DMS 273 (cell line): ENCODE results near the gene CCDC9B.
A peak's percentile ranks its signal among the peaks of the same experiment; 100 is the strongest.

ENCODE experiments used
- DNase-seq: peaks from one replicate; lab custom pipeline; 2025; ENCODE audit not compliant: unreplicated experiment; lab: John Stamatoyannopoulos, UW

The CCDC9B gene

DNA sequence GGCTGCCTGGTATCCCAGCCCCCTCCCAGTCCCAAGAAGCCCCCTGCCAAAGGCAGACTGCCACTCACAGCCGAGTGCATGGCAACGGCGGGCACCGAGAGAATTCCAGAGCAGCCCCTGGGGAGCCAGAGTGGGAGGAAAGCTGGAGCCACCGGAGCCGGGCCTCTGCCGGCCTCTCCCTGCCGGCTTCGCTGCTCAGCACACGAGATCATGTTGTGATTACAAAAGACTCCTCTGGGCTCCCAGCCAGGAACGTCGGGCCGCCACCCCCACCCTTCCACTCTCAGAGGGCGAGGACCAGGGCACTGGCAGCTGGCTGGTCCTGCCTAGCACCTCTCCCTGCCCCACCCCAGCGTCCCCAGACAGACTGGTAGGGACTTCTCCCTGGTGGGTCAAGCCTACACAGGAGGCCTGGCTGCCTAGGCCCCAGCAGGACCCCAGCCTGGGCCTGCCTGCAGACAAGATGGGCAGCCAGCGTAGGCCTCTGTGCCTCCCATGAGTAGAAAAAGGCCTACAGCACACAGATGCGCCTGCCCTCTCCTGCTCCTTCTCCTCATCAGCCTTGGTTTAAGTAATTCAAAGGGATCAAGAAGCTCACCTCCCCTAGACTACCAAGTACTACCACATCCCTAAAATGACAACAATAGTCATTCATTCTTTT, at the start of gene CCDC9B:
Gene CCDC9B (minus strand): TSS at position 200 of the 661 bp plus-strand sequence. CDS start 120 bp downstream, at position 80.
- DNase-seq = peak; percentile 89

DNA sequence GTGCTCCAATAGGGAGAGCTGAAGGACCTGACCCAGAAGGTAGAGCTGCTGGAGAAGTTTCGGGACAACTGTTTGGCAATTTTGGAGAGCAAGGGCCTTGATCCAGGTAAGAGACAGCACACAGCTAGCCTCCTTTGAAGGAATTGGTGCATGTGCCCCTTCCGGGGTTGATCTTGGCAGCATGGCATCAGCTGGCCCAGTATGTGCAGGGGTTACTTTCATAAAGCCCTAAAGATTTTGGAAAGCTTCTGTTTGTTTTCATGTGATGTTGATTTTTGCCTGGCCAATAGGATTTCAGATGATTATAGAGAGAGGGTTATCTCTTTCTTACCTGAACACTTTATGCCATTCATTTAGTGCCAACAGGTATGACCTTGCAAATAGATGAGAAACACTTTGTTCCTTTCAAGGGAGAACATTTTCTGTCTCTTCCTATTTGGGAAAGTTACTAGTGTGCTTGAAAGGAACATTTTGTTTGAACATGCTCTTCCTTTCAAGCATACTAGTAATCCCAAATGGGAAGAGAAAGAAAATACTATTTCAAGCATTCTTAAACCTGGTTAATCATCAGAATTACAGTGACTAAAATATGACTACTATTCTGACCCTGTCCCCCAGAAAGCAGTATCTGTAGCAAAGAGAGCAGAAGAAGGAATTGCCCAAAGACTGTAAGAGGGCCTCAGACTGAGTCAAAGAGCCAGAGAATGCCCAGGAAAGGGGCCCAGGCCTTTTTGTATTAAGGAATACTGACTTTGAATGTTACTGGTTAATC, 49.3 kb upstream of the CCDC9B start:
- DNase-seq = no peak

DNA sequence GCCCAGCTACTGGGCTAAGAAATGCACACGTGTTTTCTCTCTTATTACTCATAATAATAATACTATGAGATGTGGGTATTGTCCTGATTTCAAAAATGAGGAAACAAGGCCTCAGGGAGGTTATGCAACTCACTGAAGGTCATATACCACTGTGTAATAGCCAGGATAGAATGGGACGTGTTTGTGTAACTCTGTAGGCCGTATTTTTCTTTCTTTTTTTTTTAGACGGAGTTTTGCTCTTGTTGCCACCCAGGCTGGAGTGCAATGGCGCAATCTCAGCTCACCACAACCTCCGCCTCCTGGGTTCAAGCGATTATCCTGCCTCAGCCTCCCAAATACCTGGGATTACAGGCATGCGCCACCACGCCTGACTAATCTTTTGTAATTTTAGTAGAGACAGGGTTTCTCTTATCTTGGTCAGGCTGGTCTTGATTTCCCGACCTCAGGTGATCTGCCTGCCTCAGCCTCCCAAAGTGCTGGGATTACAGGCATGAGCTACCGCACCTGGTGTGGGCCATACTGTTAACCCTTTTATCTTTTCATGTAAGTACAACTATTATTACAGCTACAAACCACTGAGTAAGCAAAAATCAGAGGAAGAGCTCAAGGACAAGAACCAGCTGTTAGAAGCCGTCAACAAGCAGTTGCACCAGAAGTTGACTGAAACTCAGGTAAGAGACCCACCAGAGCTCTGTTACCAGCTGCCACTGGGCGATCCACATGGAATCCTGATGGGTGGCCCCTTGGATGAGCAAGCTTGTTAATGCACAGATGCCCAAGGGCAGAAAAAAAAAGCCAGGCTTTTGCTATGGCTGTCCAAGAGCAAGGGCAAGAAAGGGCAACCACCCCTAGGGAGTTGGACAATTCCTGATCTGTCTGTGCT, 48.4 kb upstream of the CCDC9B start:
- DNase-seq = no peak

DNA sequence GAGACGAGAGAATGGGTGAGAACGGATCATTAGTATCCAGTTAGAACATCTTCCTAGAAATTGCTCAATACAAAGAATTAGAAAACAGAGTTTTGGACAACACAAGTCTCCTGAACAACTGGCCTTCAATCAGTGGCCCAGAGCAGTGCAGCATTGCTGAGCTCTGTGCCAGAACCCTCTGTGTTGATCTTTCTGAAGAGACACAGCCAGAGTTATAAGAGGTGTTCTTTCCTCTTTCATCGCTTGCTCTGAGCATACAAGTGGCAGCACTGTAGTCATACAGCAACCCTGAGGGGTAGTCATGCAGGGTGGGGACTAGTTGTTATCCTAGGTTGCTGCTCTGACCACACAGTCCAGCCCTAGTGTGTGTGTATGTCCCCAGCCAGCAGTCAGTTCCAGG, 45.7 kb upstream of the CCDC9B start:
- DNase-seq = no peak

DNA sequence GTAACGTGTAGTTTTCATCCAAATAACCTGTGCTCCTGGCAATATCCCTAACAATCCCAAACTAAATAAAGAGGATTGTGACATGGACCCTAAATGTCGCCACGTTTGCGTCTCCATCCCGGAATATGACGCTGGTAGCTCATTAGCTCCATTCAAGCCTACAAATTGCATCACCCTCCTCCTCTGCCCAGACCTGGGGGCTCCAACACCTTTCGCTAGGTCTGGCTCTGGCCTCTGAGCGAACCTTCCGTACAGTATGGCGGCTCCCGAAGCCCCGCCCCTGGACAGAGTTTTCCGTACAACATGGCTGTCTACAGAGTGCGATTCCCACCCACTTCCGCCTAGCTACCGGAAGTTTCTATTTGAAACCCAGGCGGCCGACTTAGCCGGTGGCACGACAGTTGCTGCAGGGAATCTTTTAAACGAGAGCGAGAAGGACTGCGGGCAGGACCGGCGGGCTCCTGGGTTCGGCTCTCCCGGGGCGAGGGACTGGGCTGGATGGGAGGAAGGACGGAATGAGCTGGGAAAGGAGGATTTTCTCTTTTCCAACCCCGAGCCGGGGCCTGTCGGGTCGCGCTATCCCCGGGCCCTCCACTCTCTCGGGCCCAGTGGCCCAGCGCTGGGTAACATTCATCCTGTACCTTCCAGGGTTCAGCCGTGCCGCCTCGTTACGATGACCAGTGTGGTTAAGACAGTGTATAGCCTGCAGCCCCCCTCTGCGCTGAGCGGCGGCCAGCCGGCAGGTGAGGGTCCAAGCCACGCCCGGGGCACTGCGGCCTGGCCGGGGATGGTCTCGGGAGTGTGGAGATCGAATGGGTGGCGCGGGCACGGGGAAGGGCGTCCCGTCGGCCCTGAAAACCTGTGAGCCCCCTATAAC, 42.1 kb upstream of the CCDC9B start, which contains the start of gene KNSTRN:
Gene KNSTRN (plus strand): TSS at position 142 of the 877 bp plus-strand sequence. CDS start 115 bp downstream, at position 257.
- peak; percentile 96 for DNase-seq

DNA sequence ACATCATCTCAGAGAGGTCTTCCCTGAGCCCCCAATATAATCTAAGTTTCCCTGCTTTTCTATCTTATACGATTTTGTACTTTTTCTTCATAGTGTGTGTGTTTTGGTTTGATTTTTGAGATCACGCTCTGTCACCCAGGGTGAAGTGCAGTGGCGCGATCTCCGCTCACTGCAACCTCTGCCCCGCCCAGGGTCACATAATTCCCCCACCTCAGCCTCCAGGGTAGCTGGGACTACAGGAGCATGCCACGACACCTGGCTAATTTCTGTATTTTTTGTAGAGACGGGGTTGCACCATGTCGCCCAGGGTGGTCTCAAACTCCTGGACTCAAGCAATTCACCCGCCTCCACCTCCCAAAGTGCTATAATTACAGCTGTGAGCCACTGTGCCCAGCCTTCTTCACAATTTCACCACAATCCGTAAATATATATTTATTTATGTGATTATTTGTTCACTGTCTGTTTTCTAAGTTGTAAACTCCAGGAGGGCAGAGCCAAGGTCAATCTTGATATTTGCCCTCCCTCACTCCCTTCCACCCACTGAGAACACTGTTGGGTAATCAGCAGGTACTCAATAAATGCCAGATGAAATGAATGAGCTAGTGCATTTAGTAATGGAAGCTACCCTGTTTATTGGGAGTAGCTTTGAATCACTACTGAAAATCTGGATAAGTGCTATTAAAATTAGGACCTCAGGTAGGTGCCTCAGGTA, 41.2 kb upstream of the CCDC9B start:
- DNase-seq = no peak

DNA sequence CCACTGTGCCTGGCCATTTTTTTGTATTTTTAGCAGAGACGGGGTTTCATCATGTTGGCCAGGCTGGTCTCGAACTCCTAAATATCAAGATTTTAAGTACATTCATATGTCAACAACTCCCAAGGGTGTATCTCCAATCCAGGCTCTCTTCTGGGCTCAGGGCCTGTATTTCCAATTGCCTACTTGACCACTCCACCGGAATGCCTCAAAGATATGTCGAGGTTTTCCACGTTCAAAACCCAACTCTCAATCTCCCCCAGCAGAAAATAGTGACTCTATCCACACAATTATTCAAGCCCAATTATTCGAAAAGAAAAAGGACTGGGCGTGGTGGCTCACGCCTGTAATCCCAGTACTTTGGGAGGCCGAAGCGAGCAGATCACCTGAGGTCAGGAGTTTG, 39.9 kb upstream of the CCDC9B start:
- DNase-seq = no peak

DNA sequence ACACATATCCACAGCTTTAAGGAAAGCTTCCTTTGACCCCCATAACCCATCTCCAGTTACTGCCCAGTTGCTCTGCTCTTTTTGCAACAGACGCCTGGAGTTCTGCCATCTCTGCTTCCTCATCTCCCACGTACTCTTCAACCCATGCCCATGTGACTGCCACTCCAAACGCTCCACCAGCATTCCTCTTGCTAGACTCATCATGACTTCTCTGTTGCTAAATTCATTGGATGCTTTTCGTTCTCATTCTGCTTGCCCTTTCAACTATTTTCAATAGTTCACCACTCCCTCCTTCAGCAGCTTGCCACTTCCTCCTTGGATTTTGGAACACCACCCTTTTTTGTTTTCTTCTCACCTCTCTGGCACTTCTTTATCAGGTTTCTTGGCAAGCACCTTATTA, 39.1 kb upstream of the CCDC9B start:
- DNase-seq = peak; percentile 83

DNA sequence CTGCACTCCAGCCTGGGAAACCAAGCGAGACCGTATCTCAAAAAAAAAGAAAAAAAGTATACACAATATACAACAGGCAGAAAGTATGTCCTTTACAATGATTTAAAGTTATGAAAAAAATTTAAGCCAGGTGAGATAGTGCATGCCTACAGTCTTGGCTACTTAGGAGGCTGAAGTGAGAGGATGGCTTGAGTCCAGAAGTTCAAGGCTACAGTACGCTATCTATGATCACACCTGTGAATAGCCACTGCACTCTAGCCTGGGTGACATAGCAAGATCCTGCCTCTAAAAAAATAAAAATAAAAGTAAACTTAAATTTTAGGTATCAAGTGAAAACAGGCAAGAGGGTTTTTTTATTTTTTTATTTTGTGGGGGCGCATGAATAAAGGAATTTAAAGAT, 38.6 kb upstream of the CCDC9B start:
- no peak for DNase-seq

DNA sequence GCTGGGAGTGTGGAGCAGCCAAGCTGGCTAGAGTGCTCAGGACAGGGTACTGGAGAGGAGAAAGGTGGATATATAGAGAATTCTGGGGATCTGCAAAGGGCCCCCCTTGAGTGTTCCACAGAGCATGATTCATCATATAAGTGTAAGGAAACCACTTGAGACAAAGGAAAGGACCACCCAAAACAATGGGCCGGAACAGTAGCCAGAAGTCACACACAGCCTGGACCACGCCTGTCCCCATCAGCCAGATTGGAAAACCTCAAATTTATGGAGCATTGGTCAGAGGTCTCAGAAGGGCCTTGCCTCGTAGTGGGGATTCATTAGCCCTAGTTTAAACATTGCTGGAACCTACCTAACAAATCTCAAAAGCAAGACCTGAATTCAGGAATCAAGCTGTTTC, 36.9 kb upstream of the CCDC9B start:
- DNase-seq = no peak

DNA sequence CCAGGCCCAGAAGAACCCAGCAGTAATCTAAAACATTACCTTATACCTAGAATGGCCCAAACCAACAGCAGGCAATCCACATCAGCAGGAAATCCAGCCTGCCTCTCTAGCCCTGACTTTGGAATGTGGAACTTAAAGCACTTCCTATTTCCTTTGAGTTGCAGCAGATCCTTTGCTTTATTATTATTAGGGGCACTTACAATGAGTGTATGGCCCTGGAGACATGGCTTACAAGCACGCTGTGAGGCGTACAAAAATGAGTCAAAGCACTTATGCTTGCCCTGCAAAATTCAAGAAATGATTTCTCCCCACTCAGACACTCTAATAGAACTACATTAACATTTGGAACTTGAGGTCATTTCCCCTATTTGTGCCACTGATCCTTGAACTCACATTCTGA, 32.2 kb upstream of the CCDC9B start:
- no peak for DNase-seq

DNA sequence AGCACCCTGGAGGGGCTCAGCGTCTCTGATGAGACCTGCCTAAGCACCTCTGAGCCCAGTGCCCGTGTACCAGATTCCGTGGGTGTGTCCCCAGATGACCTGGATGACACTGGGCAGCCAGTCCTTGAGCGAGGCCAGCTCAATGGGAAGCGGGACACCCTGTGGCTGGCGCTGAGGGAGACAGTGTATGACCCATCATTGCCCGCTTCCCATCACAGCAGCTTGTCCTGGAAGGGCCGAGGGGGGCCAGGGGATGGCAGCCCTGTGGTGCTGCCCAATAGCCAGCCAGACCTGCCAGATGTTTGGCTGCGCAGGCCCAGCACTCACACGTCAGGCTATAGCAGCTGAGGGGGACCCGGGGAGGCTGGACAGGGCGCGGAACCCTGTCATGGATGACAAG, 29.2 kb upstream of the CCDC9B start:
- no peak for DNase-seq

DNA sequence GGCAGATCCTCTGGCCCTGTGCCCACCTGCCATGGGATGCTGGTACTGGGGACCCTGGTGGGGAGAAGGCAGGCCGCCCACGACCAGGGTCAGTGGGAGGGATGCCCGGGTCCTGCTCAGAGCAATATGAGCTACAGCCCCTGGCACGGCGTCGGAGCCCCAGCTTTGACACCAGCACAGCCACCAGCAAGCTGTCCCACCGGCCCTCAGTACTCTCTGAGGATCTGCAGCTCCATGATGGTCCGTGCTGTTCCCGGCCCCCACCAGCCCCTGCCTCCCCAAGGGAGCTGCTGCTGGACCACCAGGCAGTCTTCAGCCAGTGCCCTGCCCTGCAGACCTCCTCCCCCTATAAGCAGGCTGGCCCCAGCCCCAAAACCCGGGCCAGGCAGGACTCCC, 28.7 kb upstream of the CCDC9B start:
- DNase-seq = no peak

DNA sequence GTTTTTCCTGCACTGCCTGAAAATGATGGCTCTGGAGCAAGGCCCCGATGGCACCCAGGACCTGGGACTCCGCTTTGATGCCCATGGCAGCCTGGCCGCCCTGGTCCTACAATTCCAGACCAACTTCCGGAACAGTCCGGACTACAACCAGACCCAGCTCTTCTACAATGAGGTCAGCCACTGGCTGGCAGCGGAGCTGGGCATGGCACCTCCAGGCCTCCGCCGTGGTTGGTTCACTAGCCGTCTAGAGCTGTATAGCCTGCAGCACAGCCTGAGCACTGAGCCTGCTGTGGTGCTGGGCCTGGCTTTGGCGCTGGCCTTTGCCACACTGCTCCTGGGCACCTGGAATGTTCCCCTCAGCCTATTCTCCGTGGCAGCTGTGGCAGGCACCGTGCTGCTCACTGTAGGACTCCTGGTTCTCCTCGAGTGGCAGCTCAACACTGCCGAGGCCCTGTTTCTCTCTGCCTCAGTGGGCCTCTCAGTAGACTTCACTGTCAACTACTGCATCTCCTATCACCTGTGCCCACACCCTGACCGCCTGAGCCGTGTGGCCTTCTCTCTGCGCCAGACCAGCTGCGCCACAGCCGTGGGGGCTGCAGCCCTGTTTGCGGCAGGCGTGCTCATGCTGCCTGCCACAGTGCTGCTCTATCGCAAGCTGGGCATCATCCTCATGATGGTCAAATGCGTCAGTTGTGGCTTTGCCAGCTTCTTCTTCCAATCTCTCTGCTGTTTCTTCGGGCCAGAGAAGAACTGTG, 28.2 kb upstream of the CCDC9B start:
- DNase-seq = no peak

DNA sequence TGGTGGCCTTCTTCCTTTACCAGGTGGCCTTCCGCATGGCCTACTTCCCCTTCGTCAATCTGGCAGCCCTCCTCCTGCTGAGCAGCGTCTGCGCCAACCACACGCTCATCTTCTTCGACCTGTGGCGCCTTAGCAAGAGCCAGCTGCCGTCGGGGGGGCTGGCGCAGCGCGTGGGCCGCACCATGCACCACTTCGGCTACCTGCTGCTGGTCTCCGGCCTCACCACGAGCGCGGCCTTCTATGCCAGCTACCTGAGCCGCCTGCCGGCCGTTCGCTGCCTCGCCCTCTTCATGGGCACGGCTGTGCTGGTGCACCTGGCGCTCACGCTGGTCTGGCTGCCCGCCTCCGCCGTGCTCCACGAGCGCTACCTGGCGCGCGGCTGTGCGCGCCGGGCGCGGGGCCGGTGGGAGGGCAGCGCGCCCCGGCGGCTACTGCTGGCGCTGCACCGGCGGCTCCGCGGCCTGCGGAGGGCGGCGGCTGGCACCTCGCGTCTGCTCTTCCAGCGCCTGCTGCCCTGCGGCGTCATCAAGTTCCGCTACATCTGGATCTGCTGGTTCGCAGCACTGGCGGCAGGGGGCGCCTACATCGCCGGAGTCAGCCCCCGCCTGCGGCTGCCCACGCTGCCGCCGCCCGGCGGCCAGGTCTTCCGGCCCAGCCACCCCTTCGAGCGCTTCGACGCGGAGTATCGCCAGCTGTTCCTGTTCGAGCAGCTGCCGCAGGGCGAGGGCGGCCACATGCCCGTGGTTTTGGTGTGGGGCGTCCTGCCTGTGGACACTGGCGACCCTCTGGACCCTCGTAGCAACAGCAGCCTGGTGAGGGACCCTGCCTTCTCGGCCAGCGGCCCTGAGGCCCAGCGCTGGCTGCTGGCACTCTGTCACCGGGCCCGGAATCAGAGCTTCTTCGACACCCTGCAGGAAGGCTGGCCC, 27.2 kb upstream of the CCDC9B start:
- peak; percentile 96 for DNase-seq

DNA sequence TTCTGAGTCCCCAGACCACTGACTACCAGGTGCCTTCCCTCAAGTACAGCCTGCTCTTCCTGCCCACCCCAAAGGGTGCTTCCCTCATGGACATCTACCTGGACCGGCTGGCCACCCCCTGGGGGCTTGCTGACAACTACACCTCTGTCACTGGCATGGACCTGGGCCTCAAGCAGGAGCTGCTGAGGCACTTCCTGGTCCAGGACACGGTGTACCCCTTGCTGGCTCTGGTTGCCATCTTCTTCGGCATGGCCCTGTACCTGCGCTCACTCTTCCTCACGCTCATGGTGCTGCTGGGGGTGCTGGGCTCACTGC, 26.6 kb upstream of the CCDC9B start:
- no peak for DNase-seq

DNA sequence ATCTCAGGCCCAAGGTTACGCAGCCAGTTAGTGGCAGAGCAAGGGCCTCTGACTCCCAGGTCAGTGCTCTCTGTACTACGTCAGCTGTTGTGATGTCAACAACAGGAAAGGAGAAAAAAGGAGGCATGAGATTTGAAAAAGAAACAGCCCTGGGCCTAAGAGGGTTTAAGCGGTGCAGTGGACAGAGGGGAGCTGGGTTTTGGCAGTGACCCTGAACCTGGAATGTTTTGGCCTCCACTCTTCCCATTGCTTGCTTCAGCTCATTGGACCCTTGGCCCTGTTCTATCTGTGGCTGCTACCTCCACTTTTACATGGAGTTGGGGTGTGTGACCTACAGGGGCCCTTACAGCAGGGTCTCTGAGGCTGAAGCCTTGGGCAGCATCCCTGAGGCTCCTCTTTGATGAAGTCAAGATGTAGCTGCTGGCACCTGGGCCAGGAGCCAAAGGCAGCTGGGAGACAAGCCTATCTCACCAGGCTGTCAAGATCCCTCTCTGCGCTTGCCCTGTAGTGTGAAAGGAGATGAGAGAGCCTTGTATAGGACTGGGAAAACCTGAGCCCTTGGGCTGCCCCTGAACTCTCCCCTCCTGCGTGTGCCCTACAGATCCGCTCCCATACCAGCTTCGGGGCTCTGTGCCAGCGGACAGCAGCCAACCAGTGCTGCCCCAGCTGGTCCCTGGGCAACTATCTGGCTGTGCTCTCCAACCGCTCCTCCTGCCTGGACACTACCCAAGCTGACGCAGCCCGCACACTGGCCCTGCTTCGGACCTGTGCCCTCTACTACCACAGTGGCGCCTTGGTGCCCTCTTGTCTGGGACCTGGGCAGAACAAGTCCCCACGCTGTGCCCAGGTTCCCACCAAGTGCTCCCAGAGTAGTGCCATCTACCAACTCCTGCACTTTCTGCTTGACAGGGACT, 26.0 kb upstream of the CCDC9B start:
- DNase-seq = peak; percentile 93
